Mucosa of descending colon (tissue), 3 donors: Measurements from ENCODE around the gene PLD6. TPM values are rescaled to one million over a fixed set of nuclear protein-coding genes. Genes with fewer than 3 reads are reported as not detected.

ENCODE experiments used
- ATAC-seq: fragments of 200-7000 bp; cut with Tn5 transposase; one replicate; pipeline ENCODE4 v1.9.1; 2020; ENCODE audit warnings: mild to moderate bottlenecking, moderate library complexity
- DNase-seq, 3 donors: peaks; one replicate each; pipeline ENCODE4 v3.0.0-alpha.2; 2020
- H3K36me3 ChIP-seq: fragments of 200-600 bp; one replicate; pipeline ENCODE4 v1.8.0; 2021; ENCODE audit warnings: low read depth, mild to moderate bottlenecking
- H3K4me1 ChIP-seq: fragments of 200-600 bp; one replicate; pipeline ENCODE4 v1.8.0; 2021; ENCODE audit warnings: low read depth, mild to moderate bottlenecking
- H3K4me3 ChIP-seq: fragments of 200-600 bp; one replicate; pipeline ENCODE4 v1.8.0; 2021; ENCODE audit warnings: mild to moderate bottlenecking
- H3K9me3 ChIP-seq: fragments of 200-600 bp; one replicate; pipeline ENCODE4 v1.8.0; 2021; ENCODE audit warnings: mild to moderate bottlenecking
- intact Hi-C, 2 donors: fragments of 100-400 bp; cut with DNase I in 1 of 2; cut with micrococcal nuclease in 1 of 2; formaldehyde crosslinking; loops; one replicate each; pipeline versions ENCODE4 v1.11.0 to v1.11.1; 2022; cut with DNase I, micrococcal nuclease
- total RNA-seq, 3 donors: library from RNA; stranded (reverse); fragmentation: NEBNext Ultra II Directional in 2 of 3; extraction: Animal tissue kit (Norgen Biotek cat#: 25700) in 2 of 3; gene quantifications; one replicate each; pipeline versions ENCODE4 v1.2.1 to v1.2.4, GENCODE V29; 2021 to 2023
- TF ChIP-seq, protein P1 (sequence below): fragments of 200-600 bp; IDR thresholded peaks from one replicate; pipeline ENCODE4 v1.8.0; 2022; ENCODE audit warnings: antibody characterized with exemption, mild to moderate bottlenecking
- donor health status: DM: no; HTN: no; CAD: no; lungs with moderate emphysema.
- donor health status: DM: no; HTN: no; CAD: no.
- donor health status: DM: no; HTN: yes; CAD: no.

The PLD6 gene
- total RNA-seq, 3 donors from 2014 or later: 1.3 to 12.9 (median 2.0) TPM

DNA sequence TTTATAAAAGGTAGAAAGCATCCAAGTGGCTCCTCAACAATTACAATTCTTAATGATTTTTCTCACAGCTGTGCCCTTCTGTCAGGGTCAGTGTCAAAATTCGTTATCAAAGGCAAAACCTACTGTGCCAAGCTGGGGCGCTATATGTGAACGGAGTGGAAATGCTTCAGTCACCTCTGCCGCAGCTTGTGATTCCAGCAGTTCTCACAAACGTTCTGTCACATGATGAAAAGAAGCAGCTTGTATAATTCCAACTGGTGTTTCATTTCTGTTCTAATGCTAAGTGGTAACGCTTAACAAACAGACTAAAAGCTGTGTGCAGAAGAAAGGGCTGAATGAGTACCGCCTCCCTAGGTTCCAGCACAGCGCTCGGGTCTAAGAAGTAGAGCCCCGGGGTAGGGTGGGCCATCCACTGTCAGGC is 14.2 kb downstream of the PLD6 start:
- no peaks in the 10 kb centered on the region for H3K4me1 ChIP-seq
- H3K36me3 ChIP-seq: no peaks in the 10 kb centered on the region
- no peaks in the 10 kb centered on the region for H3K9me3 ChIP-seq
- H3K4me3 ChIP-seq: no peak overlapping the region
- DNase-seq (peak in 1 of 3 donors; percentile 14), ATAC-seq (no peak)
- TF ChIP-seq, protein P1, sequence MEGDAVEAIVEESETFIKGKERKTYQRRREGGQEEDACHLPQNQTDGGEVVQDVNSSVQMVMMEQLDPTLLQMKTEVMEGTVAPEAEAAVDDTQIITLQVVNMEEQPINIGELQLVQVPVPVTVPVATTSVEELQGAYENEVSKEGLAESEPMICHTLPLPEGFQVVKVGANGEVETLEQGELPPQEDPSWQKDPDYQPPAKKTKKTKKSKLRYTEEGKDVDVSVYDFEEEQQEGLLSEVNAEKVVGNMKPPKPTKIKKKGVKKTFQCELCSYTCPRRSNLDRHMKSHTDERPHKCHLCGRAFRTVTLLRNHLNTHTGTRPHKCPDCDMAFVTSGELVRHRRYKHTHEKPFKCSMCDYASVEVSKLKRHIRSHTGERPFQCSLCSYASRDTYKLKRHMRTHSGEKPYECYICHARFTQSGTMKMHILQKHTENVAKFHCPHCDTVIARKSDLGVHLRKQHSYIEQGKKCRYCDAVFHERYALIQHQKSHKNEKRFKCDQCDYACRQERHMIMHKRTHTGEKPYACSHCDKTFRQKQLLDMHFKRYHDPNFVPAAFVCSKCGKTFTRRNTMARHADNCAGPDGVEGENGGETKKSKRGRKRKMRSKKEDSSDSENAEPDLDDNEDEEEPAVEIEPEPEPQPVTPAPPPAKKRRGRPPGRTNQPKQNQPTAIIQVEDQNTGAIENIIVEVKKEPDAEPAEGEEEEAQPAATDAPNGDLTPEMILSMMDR: no peak
- intact Hi-C loops: no loop called here

GRCh38 chr17:17191346-17191792 is 14.8 kb downstream of the PLD6 start:
- H3K9me3 ChIP-seq: no peaks in the 10 kb centered on the region
- DNase-seq (peak in 1 of 3 donors; percentile 48), ATAC-seq (peak; percentile 32)
- no peak overlapping the region for H3K4me3 ChIP-seq
- H3K36me3 ChIP-seq: no peaks in the 10 kb centered on the region
- H3K4me1 ChIP-seq: no peaks in the 10 kb centered on the region
- TF ChIP-seq, protein P1: no peak
- intact Hi-C loops: no loop called here

DNA sequence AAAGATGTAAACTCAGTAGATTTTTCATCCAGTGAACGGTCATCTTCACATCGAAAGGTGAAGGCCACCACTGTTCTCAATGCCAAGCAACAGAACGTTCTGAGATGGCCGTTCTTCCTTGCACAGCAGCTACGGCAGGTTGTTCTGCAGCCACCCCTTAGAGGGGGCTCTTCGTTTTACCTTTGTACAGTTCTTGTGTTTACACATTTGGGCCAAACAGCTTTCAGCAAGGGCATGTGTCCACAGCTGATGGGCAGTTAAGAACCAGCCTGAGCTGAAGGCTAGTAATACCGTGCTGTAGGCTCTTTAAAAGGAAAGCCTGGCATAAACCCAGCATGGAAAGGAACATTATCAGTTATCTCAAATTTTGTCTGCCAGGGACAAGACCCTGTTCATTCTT is 15.9 kb downstream of the PLD6 start:
- Histone ChIP-seq H3K9me3 (no peaks in the 10 kb centered on the region), H3K4me1 (peaks cover 3% of the 10 kb centered on the region), H3K4me3 (no peak overlapping the region), H3K36me3 (no peaks in the 10 kb centered on the region)
- ATAC-seq: no peak
- peak in 1 of 3 donors; percentile 18 for DNase-seq
- TF ChIP-seq, protein P1: no peak
- intact Hi-C loops: no loop called here

DNA sequence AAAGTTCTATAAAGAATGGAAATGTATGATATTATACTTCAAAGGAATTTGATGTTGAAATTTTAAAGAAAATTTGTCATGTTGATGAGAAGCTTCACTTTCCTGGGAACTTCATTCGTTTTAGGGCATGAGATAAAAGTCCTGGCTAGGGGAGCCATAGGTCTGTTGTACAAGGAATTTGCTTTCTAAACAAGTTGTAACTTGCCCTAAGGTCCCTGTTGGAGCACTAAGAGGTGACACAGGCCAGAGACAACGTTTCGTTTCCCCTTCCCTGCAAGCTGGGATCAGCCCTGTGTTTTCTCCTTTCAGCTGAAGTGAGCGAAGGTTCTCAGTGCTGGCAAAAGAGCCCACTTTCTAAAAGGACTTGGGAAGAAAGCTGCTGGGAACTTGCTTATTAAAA is 16.6 kb downstream of the PLD6 start:
- DNase-seq: no peak
- intact Hi-C loops: no loop called here
- Histone ChIP-seq H3K9me3 (no peaks in the 10 kb centered on the region), H3K4me3 (no peak overlapping the region), H3K36me3 (no peaks in the 10 kb centered on the region), H3K4me1 (peaks cover 3% of the 10 kb centered on the region)
- TF ChIP-seq, protein P1: no peak
- ATAC-seq: no peak

DNA sequence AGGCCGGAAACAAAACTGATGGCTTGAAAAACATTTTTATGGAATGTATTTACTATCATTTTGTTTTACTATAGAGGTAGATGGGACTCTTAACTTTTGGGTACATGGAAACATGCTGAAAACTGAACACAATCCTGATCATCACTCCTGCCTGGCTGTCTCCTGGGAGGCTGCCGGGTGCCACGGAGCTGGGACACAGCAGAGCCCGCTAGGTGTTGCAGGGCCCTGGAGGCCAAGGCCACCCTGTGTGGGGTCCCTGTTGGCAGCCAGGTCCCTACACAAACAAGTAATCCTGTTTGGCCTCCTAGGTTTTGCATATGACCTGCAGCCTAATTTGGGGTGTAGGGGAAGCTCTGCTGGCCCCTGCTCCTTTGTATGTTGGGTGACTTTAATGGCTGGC is 17.5 kb downstream of the PLD6 start:
- intact Hi-C loops: no loop called here
- H3K4me1 ChIP-seq: peaks cover 3% of the 10 kb centered on the region
- TF ChIP-seq, protein P1: no peak
- no peak overlapping the region for H3K4me3 ChIP-seq
- H3K36me3 ChIP-seq: no peaks in the 10 kb centered on the region
- no peaks in the 10 kb centered on the region for H3K9me3 ChIP-seq
- DNase-seq (no peak), ATAC-seq (no peak)
